ENCODE results near the gene RAB21. TPM values are rescaled to one million over a fixed set of nuclear protein-coding genes. Genes with fewer than 3 reads are reported as not detected.

Gene RAB21
- total and polyA plus RNA-seq, 10 donors, result 5.7 to 75.4 (median 27.9) TPM

DNA sequence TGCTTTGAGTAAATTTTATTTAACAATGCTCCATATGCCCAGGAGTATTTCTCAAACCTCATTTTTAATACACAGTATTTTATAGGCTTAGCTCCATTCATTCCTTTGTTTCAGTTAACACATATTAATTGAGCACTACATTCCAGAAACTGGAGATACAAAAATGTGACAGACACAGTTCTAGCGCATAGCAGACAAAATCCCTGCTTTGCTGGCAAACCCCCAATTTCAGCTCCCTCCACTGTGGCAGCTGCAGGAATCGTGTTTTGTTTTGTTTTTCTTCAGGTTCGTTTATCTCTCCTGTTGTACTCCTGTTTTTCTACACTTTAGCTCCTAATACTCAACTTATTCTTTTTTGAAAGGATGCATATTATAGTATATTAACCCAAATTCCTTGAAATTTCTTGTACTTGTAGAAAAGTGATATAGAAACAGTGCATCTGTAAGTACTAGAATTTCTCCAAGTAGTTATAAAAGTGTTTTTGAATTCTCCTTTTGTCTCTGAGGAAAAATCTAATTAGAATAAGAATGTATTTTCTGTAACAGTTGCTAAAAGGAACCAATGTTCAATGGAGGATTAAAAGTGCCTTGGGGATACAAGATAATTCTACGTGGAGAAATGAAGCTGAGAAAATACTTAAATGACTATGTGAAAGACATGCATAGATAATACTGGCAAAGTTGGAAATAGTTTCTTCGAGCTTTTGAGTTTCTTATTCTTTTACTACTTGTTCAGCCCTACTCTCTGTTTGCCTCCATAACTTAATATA is 6.4 kb upstream of the RAB21 start:
- H3K27me3 ChIP-seq (replicated peaks in 1 of 7), result peaks cover 0 to 13% (median 0%) of the 10 kb centered on the region in 7 donors
- H3K9me3 ChIP-seq, result no peaks in the 10 kb centered on the region
- H3K27ac ChIP-seq, result no peak overlapping the region
- peaks cover 0 to 5% (median 0%) of the 10 kb centered on the region in 6 donors for H3K4me1 ChIP-seq
- DNase-seq, result no peak
- no peaks in the 10 kb centered on the region for H3K36me3 ChIP-seq
- TF ChIP-seq POLR2A (IDR thresholded peaks at IDR 0.05), result no peak
- TF ChIP-seq POLR2AphosphoS5 (IDR thresholded peaks at IDR 0.05), result no peak
- no peak for TF ChIP-seq CTCF (IDR thresholded peaks at IDR 0.05 in 8 of 11, conservative IDR thresholded peaks at IDR 0.05 in 3 of 11)
- no peak overlapping the region for H3K4me3 ChIP-seq
- 65 to 79% (median 75%) methylated on average over 5 of the region's 5 CpGs for WGBS, 5 donors
- intact Hi-C loops (cut with DNase I; ENCODE audit: low total_unique reads), result loop anchor here (5.0 kb wide), 1 partner anchor 331 kb away; no protein-coding TSS in a partner anchor

DNA sequence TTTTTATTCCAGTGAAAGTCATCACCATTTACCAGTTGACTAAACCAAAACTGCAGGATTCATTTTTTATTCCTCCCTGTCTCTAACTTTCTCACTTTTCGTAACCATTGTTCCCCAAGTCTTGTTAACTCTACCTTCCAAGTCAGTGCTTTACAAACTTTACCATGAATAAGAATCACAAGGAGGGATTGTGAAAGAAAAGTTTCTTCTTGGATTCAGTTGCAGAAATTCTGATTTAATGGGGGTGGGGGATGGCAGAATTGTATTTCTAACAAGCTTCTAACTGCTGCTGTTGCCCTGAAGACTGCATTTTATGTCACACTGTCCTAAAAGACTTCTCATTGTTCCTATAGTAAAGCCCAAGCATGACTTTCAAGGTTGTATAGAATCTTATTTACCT is 5.0 kb upstream of the RAB21 start:
- Histone ChIP-seq H3K9me3 (no peaks in the 10 kb centered on the region), H3K27me3 (replicated peaks in 1 of 7) (peaks cover 0 to 13% (median 0%) of the 10 kb centered on the region in 7 donors), H3K4me1 (peaks cover 3 to 12% (median 6%) of the 10 kb centered on the region in 6 donors), H3K4me3 (no peak overlapping the region), H3K27ac (no peak overlapping the region), H3K36me3 (no peaks in the 10 kb centered on the region)
- WGBS, 5 donors, result 52 to 100% (median 81%) methylated on average over 1 of the region's 1 CpG
- DNase-seq, result no peak
- intact Hi-C loops (cut with DNase I; ENCODE audit: low total_unique reads), result loop anchor here (5.0 to 10.0 kb wide), 2 partner anchors 65 to 332 kb away; partner anchors contain the start of gene TMEM19
- TF ChIP-seq CTCF (IDR thresholded peaks at IDR 0.05 in 8 of 11, conservative IDR thresholded peaks at IDR 0.05 in 3 of 11) (no peak), POLR2A (IDR thresholded peaks at IDR 0.05) (no peak), POLR2AphosphoS5 (IDR thresholded peaks at IDR 0.05) (no peak)

DNA sequence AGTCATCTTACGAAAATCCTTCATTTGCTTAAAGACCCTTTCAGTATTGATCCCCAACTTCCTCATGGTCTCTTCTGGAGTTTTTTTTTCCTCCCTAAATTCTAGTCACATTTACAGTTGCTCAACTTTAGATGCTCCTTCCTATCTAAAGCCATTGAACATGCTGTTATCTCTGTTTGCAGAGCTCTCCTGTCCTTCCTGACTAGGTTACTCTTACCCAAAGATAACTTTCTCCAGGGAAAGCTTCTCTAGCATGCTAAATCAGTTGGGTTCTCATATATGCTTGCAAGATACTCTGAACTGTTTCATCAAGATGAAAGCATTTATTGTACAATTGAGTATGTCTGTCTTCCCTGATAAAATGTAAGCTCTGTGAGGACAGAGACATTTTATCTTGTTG is 1.8 kb upstream of the RAB21 start:
- H3K27me3 ChIP-seq (replicated peaks in 1 of 7), result peaks cover 0 to 11% (median 0%) of the 10 kb centered on the region in 7 donors
- intact Hi-C loops (cut with DNase I; ENCODE audit: low total_unique reads), result loop anchor here (10.0 kb wide), 1 partner anchor 68 kb away; the partner anchor contains the start of gene TMEM19
- H3K36me3 ChIP-seq, result peaks cover 0 to 11% (median 4%) of the 10 kb centered on the region in 6 donors
- no peak for TF ChIP-seq POLR2A (IDR thresholded peaks at IDR 0.05)
- TF ChIP-seq POLR2AphosphoS5 (IDR thresholded peaks at IDR 0.05), result no peak
- no peak for TF ChIP-seq CTCF (IDR thresholded peaks at IDR 0.05 in 8 of 11, conservative IDR thresholded peaks at IDR 0.05 in 3 of 11)
- DNase-seq, result no peak
- H3K27ac ChIP-seq, result no peak overlapping the region
- H3K4me1 ChIP-seq, result peaks cover 13 to 34% (median 29%) of the 10 kb centered on the region in 6 donors
- 76 to 97% (median 84%) methylated on average over 1 of the region's 1 CpG for WGBS, 5 donors
- H3K4me3 ChIP-seq, result no peak overlapping the region
- H3K9me3 ChIP-seq, result peaks cover 0 to 3% (median under 1%) of the 10 kb centered on the region in 8 donors
